ENCODE data around the gene IRAK1.

DNA sequence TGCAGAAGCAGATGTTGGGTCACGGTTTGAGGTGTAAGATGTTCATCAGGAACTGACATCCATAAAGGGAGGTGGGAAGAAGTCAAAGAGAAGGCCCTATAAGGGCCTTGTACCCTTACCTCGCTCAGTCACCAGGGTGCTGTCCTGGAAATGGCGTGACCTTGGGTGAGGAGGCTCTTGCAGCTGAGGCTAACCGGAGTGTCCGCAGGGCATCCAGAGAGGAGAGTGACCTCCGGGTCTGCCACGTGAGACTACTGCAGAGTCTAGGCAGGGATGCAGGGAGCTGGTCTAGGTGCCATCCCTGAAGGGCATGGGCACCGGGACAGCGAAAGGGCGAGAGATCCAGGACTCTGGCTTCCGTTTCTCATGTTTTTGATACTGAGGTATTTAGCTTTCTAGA, 28.7 kb upstream of the IRAK1 start:
- TF ChIP-seq EZH2 (IDR thresholded peaks at IDR 0.05; ENCODE audit: borderline replicate concordance, low read depth, low read length, severe bottlenecking) (no peak), CTCF (IDR thresholded peaks at IDR 0.05; ENCODE audit: extremely low read depth in 1 of 2, insufficient read depth in 1 of 2, low read depth in 1 of 2, low read length in 2 of 2) (no peak), GATA2 (IDR thresholded peaks at IDR 0.05; ENCODE audit: insufficient read depth, insufficient read length, low read depth, low read length) (no peak), POLR2AphosphoS5 (IDR thresholded peaks at IDR 0.05; ENCODE audit: insufficient read depth, low read depth, low read length) (no peak)

Data from endothelial cell of umbilical vein (primary cell).